Measurements from ENCODE around the gene CORO7.

Gene CORO7

DNA sequence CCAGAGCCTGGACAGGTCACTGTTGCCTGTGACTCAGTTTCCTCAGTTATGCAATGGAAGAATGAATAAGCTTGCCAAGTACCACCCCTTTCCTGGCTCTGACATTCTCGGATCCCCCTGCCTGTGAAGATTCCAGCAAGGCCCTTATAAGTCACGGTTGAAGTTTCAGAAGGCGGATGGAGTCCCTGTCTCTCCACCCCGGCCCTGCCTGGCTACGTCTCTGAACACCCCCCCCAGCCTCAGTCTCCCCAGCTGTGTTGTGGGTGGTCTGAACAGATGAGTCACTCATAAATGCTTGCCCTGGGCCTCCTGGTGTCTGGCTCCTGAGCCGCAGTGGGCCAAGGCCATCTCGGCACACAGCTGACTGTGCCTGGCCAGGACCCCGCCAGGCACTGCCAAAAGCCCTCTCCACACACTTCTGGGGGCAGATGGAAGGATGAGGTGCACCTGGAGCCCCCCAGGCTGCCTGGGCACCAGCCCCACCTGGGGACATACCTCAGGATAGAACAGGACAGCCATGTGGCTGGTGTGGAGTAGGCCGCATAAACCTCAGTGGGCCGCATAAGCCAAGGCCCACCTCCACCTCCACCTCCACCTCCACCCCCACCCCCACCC, 29.3 kb downstream of the CORO7 start:
- TF ChIP-seq ZFX (IDR thresholded peaks at IDR 0.05; ENCODE audit: borderline replicate concordance) (no peak), CTCF (IDR thresholded peaks at IDR 0.05) (no peak)
- H3K27ac ChIP-seq, result no peak overlapping the region

GRCh38 chr16:4386451-4386805, 30.0 kb downstream of the CORO7 start:
- TF ChIP-seq ZFX (IDR thresholded peaks at IDR 0.05; ENCODE audit: borderline replicate concordance) (no peak), CTCF (IDR thresholded peaks at IDR 0.05) (no peak)
- no peak overlapping the region for H3K27ac ChIP-seq

GRCh38 chr16:4385789-4386450, 30.5 kb downstream of the CORO7 start:
- no peak overlapping the region for H3K27ac ChIP-seq
- TF ChIP-seq CTCF (IDR thresholded peaks at IDR 0.05) (no peak), ZFX (IDR thresholded peaks at IDR 0.05; ENCODE audit: borderline replicate concordance) (no peak)

DNA sequence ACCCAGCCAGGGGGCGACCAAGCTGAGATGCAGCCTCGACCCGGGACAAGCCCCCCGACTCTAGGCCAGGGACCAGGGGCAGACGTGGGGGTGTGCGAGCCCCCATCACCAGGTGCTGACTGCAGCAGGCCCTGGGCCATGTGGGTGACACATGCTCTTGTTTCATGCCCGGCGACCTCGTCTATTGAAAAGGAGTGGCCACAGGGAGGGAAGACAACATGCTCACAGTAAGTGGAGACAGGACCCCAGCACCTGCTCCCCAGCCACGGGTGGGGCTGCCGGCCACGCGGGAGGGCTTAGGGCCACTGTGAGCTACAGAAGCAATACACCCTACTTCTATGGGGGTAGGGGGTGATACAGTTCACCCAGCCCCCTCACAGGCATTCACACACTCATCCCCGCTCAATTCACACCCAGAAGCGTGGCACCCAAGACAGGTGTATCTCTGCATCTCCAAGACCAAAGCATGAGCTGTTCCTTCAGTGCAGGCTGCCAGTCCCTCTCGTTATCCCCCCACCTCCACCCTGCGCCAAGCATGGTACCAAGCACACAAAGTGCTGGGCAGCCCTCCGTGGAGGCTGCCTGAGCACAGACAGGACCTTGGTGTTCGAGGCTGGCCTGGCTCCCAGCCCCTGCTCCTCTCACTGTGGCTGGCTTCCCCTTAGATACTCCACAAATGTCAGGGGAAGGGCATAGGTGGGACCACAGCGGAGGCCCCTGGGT, 31.2 kb downstream of the CORO7 start:
- no peak overlapping the region for H3K27ac ChIP-seq
- TF ChIP-seq CTCF (IDR thresholded peaks at IDR 0.05), result no peak
- no peak for TF ChIP-seq ZFX (IDR thresholded peaks at IDR 0.05; ENCODE audit: borderline replicate concordance)

DNA sequence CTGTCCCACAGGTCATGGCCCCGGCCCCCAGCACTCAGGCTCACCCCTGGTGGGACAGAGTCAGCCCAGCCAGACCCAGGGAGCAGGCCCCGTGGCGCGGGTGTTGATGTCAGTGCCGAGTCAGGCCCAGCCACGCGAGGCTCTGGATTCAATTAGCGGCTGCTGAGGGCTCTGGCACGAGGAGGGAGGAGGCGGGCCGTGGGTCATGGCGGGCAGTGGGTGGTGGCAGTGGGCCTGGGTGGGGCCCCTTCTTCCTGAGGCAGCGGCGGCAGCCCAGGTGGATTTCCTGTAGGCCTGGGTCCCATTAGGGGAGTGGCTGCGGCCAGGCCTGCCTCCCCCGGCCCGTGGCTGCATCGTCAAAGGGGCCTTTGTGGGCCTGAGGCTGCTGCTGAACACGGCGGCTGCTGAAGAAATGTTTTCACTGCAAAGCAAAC, 31.9 kb downstream of the CORO7 start:
- no peak overlapping the region for H3K27ac ChIP-seq
- TF ChIP-seq ZFX (IDR thresholded peaks at IDR 0.05; ENCODE audit: borderline replicate concordance), result no peak

DNA sequence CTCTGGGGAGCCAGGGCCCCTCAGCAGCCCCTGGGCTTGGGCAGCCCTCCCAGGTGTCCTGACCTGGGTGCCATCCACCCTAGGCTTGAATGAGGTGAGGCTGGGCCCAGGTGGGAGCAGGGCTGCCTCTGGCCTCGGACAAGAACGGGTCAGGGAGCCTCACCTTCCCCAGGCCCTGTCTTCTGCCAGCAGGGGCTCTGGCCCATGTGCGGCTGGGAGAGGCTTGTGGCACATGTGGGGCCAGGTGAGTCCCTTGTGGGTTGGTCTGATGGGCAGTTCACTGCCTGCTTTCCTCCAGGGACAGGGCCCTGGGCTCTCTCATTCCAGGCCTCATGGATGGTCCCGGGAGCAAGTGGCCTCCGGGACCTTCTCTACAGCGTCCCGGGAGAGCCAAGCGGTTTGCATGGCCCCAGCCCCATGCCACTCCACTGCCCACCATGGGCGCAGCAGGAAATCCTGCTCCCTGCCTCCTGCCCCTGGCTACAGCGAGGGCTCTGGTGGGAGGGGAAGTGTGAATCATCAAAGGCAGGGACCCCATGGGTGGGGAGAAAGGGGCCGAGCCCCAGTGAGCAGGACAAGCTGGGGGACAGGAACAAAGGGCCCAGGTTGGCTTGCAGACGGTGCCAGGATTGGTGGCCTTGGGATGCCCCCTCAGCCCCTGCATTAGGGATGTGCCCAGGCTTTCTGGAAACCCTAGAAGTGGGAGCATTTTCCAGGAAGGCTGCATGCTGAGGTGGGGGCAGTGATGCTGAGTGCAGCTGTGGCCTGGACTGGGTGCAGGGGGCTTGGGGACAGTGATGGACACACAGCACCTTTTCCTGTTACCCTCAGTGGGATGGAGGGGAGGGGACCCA, 32.6 kb downstream of the CORO7 start:
- TF ChIP-seq ZFX (IDR thresholded peaks at IDR 0.05; ENCODE audit: borderline replicate concordance), result no peak
- TF ChIP-seq CTCF (IDR thresholded peaks at IDR 0.05), result no peak
- no peak overlapping the region for H3K27ac ChIP-seq

DNA sequence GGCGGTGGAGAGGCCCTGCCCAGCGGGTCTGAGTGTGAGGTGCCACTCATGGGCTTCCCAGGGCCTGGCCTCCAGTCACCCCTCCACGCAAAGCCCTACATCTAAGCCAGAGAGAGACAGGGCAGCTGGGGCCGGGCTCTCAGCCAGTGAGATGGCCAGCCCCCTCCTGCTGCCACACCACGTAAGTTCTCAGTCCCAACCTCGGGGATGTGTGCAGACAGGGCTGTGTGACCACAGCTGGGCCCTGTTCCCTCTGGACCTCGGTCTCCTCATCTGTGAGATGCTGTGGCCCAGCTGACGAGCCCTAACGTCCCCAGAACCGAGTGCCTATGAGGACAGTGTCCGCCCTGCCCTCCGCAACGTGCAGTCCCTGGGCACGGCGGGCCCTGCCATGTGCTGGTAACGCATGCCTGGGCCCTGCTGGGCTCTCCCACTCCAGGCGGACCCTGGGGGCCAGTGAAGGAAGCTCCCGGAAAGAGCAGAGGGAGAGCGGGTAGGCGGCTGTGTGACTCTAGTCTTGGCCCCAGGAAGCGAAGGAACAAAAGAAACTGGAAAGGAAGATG, 33.5 kb downstream of the CORO7 start:
- H3K27ac ChIP-seq, result no peak overlapping the region
- TF ChIP-seq ZFX (IDR thresholded peaks at IDR 0.05; ENCODE audit: borderline replicate concordance) (no peak), CTCF (IDR thresholded peaks at IDR 0.05) (no peak)
